ENCODE results near the gene WEE1.
"Not testable (repeated sequence)": the region's sequence is repeated elsewhere in the genome, so short reads cannot be mapped to it uniquely, and the experiment has no call there.

Gene WEE1

DNA sequence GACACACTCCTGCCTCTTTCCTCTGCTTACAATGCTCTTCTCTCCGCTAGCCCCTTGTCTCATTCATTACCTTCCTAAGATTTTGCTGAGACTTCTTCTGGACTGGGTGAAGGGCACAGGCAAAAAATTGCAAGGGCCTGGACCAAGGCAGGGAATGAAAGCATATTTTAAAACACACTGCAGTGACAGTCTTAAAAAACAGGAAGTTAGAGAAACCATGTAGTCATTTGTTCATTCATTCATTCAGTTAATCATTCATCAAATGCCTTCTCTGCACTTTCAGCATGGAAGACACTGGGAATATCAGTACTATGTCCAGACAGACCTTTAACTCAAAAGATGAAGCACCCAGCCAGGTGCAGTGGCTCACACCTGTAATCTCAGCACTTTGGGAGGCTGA, 45.5 kb downstream of the WEE1 start:
- no peak for DNase-seq (ENCODE audit: low read depth in 1 of 2, low spot score in 1 of 2)

DNA sequence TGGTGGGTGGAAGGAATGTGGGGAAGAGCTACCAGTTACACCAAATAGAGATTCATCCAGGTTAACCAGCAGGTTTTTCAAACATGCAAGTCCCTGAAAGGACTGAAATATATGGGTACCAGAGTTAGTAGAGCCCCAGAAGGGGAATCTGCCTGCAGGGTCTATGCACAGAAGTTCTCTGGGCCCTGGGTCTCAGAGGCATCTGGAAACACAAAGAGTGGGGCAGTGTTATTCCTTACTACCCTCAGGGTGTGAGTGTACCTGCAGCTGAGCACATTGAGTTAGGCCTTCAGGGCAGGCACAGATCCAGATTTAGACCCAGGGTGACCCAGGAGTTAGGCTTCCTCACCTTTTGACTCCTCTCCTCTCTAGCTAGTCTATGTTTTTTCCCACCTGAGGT, 46.5 kb downstream of the WEE1 start:
- no peak for DNase-seq (ENCODE audit: low read depth in 1 of 2, low spot score in 1 of 2)

GRCh38 chr11:9622353-9622752, 48.9 kb downstream of the WEE1 start:
- DNase-seq (ENCODE audit: low read depth in 1 of 2, low spot score in 1 of 2), result not testable (repeated sequence)

- DNase-seq (ENCODE audit: low read depth in 1 of 2, low spot score in 1 of 2), result not testable (repeated sequence)
Observed at GRCh38 chr11:9623053-9623452, 49.6 kb downstream of the WEE1 start.

GRCh38 chr11:9624448-9624847, 51.0 kb downstream of the WEE1 start:
- no peak for DNase-seq (ENCODE audit: low read depth in 1 of 2, low spot score in 1 of 2)

DNA sequence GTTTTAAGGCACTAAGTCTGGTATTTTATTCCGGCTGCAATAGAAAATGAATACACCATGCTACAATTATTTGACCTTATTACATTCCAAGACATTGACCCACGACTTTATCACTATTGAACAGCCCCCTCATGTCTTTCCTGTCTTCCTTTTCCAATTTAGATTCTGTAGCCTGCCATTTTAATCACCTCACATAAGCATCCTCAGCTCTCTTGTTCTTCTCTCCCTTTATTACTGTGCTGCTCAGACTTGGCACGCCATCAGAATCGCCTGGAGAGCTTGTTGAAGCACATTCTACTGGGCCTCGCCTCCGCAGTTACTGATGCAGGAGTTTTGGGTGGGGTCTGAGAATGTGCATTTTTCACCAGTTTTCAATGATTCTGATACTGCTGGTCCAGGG, 51.7 kb downstream of the WEE1 start:
- DNase-seq (ENCODE audit: low read depth in 1 of 2, low spot score in 1 of 2), result no peak

DNA sequence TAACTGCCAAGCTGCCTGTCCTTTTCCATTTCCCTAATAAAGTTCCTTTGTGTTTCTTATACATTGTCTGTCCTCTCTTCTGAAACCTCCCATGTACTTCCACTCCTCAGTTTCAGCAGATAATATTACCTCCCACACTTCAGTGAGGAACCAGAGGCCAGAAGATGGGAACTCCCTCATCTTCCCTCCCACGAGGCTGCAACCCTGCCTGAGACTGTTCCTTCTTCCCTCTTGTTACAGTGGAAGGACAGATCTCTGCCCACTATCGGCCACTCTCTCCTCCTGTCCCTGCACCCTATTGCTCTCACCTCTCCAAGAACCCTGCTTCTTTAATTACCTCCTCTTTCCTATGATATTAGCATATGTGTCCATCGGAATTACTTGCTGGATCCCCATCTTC, 52.3 kb downstream of the WEE1 start:
- no peak for DNase-seq (ENCODE audit: low read depth in 1 of 2, low spot score in 1 of 2)

DNA sequence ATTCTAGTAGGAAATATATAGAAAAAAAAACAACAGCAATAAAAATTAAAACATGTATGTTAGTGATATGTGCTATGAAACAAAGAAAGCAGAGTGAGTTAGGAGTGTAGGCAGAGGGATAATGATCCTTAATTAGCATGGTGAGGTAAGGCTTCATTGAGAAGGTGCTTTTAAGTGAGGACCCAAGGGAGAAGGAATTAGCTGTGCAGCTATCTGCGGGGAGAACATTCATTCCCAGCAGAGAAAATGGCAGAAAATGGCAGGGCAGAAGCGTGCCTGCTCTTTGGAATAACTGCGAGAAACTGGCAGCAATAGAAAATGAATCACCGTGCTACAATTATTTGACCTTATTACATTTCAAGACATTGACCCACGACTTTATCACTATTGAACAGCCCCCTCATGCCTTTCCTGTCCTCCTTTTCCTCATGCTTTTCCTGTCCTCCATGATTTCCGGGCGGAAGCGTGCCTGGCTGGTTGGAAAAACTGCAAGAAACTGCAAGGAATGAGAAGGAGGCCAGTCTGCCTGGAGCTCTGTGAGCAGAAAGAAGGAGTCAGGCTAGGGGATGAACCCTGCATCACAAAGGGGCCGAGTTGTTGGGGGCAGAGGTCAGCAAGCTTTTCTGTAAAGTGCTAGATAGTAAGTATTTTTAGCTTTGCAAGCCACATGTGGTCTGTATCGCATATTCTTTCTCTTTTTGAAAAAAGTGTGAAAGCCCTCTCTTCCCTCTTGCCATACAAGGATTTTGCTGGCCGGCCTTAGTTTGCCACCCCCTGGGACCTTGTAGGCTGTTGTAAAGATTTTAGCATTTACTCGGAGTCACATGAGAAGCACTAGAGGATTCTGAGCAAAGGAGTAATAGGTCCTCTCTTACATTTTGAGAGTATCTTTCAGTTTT, 53.3 kb downstream of the WEE1 start:
- DNase-seq (ENCODE audit: low read depth in 1 of 2, low spot score in 1 of 2), result no peak

- no peak for DNase-seq (ENCODE audit: low read depth in 1 of 2, low spot score in 1 of 2)
Observed at GRCh38 chr11:9629064-9629463, 55.6 kb downstream of the WEE1 start.

DNA sequence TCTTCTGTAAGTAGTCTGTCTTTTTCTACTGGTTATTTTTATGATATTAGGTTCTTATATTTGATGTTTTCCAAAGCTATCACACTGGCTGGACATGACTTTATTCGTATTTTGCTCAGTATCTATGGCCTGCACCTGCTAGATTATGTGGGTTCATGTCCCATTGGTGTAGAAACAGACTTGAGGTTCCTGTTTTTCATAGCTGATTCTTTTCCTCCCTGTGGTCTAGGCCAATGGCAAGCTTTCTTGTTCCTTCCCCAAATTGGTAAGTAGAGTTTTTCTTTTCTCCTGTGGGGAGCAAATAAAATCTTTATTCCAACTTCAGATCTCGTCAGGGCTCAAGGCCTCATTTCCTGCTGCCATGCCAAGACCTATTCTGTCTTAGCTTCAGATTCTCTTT, 60.2 kb downstream of the WEE1 start:
- no peak for DNase-seq (ENCODE audit: low read depth in 1 of 2, low spot score in 1 of 2)

DNA sequence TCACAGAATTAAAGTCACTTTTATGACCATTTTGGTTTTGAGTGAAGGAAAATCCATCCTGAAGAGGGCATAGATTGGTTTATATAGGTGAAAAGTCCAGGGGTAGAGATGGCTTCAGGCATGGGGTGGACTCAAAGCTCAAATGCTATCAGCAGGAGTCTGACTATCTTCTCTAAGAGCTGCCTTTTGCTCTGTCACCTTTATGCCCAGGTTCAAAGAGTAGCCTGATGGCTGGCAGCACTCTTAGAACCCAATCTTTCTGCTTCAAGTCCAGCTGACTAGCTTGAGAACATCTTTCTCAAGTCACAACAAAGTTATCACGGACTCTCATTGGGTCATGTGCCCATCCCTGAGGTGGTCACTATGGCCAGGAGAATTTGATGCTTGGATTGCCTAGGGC, 63.2 kb downstream of the WEE1 start:
- no peak for DNase-seq (ENCODE audit: low read depth in 1 of 2, low spot score in 1 of 2)

DNA sequence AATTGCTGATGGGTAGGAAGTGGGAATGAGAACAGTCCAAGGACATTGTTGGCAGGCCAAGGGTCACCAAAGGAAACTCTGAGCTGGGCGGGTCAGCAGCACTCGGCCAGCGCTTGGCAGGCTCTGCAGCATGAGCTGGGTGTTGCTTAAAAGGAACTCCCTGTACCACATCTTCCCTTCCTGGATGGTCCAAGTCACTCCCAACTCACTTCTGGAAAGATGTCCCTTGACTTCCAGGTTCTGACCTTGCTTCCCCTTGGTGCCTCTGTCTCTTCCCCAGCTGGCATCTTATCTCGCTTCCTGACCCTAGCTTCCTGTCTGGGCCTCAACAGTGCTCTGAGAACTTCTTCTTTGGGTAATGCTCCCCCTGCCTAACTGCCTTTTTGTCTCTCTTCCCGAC, 65.6 kb downstream of the WEE1 start:
- DNase-seq (ENCODE audit: low read depth in 1 of 2, low spot score in 1 of 2), result no peak

Data from stimulated activated CD4-positive, alpha-beta T cell treated with anti-CD3 and anti-CD28 coated beads, Interleukin-15, amount 100 ng/mL, for 1 hour (primary cell).